Body of pancreas (tissue), 4 donors: ENCODE measurements around the gene TMA7B. TPM values are rescaled to one million over a fixed set of nuclear protein-coding genes. Genes with fewer than 3 reads are reported as not detected.
"Not testable (repeated sequence)": the region's sequence is repeated elsewhere in the genome, so short reads cannot be mapped to it uniquely, and the experiment has no call there.

ENCODE experiments used
- ATAC-seq: fragments of 150-250 bp; one replicate; pipeline ENCODE4 v1.9.1; 2016
- DNase-seq, 4 donors: peaks; one replicate each; pipeline ENCODE4 v3.0.0-alpha.2; 2019
- H3K27ac ChIP-seq, 4 donors: fragments of 200-600 bp; sonication (generic); 1 replicate in 3 of 4; 2 replicates in 1 of 4; pipeline versions ENCODE4 v1.5.1 to v1.6.1; 2016 to 2019; ENCODE audit warnings: mild to moderate bottlenecking in 1 of 4, mixed read lengths in 1 of 4, moderate library complexity in 1 of 4
- H3K27me3 ChIP-seq, 2 donors: fragments of 200-600 bp; sonication (generic); one replicate each; pipeline ENCODE4 v1.6.0; 2016; ENCODE audit warnings: mild to moderate bottlenecking in 1 of 2
- H3K36me3 ChIP-seq, 2 donors: fragments of 200-600 bp; sonication (generic); replicated peaks in 1 of 2; 2 replicates each; pipeline ENCODE4 v1.5.1; 2016; ENCODE audit warnings: low read depth in 2 of 2; ENCODE audit not compliant: insufficient read depth in 1 of 2
- H3K4me1 ChIP-seq: fragments of 200-600 bp; sonication (generic); one replicate; pipeline ENCODE4 v1.6.0; 2016
- H3K4me3 ChIP-seq, 2 donors: fragments of 200-600 bp; sonication (generic); 1 replicate in 1 of 2; 2 replicates in 1 of 2; pipeline ENCODE4 v1.5.1; 2016 to 2019
- H3K9me3 ChIP-seq, 3 donors: fragments of 200-600 bp; sonication (generic); 1 replicate in 2 of 3; 2 replicates in 1 of 3; pipeline ENCODE4 v1.5.1; 2016
- POLR2A ChIP-seq, 3 donors: fragments of 450-650 bp; IDR thresholded peaks; one replicate each; pipeline ENCODE4 v1.6.1; 2016; ENCODE audit warnings: antibody characterized with exemption in 3 of 3, mild to moderate bottlenecking in 2 of 3
- WGBS, 2 donors: methylation state at CpG; one replicate each; pipeline ENCODE4 v1.1.5; 2017; 5-methylcytosine and 5-hydroxymethylcytosine counted together
- intact Hi-C: fragments of 100-400 bp; cut with DNase I; formaldehyde crosslinking; loops from one replicate; pipeline ENCODE4 v1.15.1; 2023
- total RNA-seq, 2 donors: library from RNA; depleted of rRNA; stranded (reverse); fragments of >200 nt; gene quantifications; one replicate each; pipeline ENCODE4 v1.1.0, GENCODE V29; 2016
- TF ChIP-seq, protein P1 (sequence below), 7 experiments: fragments of 450-650 bp in 4 of 7; fragments of 200-600 bp in 3 of 7; sonication (generic) in 3 of 7; IDR thresholded peaks; one replicate each; pipeline ENCODE4 v1.5.1; 2016 to 2019; ENCODE audit warnings: antibody characterized with exemption in 7 of 7

Gene TMA7B
- total RNA-seq, 2 donors from 2014 or later: not detected

DNA sequence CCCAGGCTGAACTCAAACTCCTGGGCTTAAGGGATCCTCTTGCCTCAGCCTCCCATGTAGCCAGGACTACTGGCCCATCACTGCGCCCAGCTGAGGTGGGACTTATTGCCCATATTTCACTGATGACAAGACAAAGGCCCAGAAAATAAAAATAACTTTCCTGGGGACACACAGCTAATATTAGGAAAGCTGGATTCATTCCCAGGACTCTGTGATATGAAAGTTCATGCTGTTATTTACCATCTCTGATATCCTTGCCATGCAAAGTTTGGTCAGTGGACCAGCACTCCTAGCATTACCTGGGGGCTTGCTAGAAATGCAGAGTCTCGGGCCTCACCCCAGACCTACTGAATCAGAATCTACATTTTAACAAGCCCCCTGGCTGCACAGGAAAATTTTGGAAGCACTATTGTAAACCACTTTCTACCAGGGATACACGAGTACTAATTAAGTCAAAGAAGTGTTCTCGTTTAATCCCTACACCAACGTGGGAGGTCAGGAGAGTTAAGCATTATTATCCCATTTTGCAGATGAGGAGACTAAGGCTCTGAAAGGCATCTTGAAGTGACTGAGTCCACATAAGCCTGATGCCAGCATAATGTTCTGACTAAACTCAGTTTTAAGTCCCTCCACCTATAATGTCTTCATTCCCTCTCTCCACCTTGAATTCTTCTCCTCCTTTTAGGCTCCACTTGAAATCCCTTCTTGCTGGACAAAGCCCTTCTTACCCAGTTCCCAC is 32.1 kb downstream of the TMA7B start:
- no peaks in the 10 kb centered on the region for H3K27me3 ChIP-seq
- 62 to 67% methylated on average over 5 of the region's 5 CpGs for WGBS, 2 donors

DNA sequence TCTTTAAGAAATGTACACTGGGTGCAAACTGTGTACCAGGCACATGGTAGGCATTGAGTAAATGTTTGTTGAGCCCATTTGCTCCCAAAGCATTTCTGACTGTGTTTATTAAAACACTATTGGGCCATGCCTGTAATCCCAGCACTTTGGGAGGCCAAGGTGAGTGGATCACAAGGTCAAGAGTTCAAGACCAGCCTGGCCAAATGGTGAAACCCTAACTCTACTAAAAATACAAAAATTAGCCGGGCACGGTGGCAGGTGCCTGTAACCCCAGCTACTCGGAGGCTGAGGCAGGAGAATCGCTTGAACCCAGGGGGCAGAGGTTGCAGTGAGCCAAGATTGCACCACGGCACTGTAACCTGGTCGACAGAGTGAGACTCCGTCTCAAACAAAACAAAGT is 32.7 kb downstream of the TMA7B start:
- ATAC-seq, H3K27ac ChIP-seq, H3K4me3 ChIP-seq, DNase-seq, H3K27me3 ChIP-seq, H3K9me3 ChIP-seq, H3K36me3 ChIP-seq, intact Hi-C loops: not testable (repeated sequence)
- WGBS, 2 donors: 90 to 91% methylated on average over 7 of the region's 7 CpGs
- H3K4me1 ChIP-seq: peaks cover 61% of the 10 kb centered on the region

More for the DNA sequence above, 32.1 kb downstream of the TMA7B start:
- Histone ChIP-seq H3K9me3 (no peaks in the 10 kb centered on the region), H3K36me3 (no peaks in the 10 kb centered on the region), H3K4me1 (peaks cover 54% of the 10 kb centered on the region), H3K27ac (peak overlapping the region in 1 of 4 donors; percentile 45), H3K4me3 (no peak overlapping the region)
- TF ChIP-seq, protein P1, sequence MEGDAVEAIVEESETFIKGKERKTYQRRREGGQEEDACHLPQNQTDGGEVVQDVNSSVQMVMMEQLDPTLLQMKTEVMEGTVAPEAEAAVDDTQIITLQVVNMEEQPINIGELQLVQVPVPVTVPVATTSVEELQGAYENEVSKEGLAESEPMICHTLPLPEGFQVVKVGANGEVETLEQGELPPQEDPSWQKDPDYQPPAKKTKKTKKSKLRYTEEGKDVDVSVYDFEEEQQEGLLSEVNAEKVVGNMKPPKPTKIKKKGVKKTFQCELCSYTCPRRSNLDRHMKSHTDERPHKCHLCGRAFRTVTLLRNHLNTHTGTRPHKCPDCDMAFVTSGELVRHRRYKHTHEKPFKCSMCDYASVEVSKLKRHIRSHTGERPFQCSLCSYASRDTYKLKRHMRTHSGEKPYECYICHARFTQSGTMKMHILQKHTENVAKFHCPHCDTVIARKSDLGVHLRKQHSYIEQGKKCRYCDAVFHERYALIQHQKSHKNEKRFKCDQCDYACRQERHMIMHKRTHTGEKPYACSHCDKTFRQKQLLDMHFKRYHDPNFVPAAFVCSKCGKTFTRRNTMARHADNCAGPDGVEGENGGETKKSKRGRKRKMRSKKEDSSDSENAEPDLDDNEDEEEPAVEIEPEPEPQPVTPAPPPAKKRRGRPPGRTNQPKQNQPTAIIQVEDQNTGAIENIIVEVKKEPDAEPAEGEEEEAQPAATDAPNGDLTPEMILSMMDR (IDR thresholded peaks at IDR 0.05): no peak
- TF ChIP-seq POLR2A (IDR thresholded peaks at IDR 0.05): no peak
- ATAC-seq: no peak
- DNase-seq: no peak
- intact Hi-C loops: no loop called here

DNA sequence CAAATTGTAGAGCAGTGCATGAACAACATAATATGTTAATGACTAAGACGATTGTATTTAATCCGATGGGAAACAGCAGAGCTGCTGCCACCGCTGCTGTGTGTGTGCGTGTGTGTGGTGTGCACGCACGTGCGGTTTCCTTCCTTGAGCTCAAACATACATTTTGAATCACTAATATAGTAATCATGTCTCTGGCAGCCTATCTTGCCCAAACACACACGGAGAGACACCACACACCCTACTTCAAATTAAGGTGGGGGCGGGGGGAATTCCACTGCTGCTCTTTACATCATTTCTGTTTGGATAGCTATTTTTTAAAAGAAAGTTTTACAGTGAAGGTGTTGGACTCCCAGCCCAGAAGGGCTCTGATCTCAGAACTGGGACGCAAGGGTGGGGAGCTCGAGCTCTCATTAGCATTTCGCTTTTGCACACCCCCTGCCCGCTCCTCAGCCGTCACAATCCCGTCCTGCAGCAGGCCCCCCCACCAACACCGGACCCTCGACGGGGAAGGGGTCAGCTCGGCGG is 33.9 kb downstream of the TMA7B start:
- ATAC-seq (no peak), DNase-seq (no peak)
- H3K4me1 ChIP-seq: peaks cover 73% of the 10 kb centered on the region
- H3K9me3 ChIP-seq: no peaks in the 10 kb centered on the region
- H3K27me3 ChIP-seq: no peaks in the 10 kb centered on the region
- H3K27ac ChIP-seq: peak overlapping the region in 2 of 4 donors; percentile 34 to 89
- H3K36me3 ChIP-seq: no peaks in the 10 kb centered on the region
- no peak overlapping the region for H3K4me3 ChIP-seq
- WGBS, 2 donors: 45 to 69% methylated on average over 13 to 20 of the region's 20 CpGs
- intact Hi-C loops: no loop called here
- TF ChIP-seq POLR2A (IDR thresholded peaks at IDR 0.05): no peak
- TF ChIP-seq, protein P1 (IDR thresholded peaks at IDR 0.05): no peak

DNA sequence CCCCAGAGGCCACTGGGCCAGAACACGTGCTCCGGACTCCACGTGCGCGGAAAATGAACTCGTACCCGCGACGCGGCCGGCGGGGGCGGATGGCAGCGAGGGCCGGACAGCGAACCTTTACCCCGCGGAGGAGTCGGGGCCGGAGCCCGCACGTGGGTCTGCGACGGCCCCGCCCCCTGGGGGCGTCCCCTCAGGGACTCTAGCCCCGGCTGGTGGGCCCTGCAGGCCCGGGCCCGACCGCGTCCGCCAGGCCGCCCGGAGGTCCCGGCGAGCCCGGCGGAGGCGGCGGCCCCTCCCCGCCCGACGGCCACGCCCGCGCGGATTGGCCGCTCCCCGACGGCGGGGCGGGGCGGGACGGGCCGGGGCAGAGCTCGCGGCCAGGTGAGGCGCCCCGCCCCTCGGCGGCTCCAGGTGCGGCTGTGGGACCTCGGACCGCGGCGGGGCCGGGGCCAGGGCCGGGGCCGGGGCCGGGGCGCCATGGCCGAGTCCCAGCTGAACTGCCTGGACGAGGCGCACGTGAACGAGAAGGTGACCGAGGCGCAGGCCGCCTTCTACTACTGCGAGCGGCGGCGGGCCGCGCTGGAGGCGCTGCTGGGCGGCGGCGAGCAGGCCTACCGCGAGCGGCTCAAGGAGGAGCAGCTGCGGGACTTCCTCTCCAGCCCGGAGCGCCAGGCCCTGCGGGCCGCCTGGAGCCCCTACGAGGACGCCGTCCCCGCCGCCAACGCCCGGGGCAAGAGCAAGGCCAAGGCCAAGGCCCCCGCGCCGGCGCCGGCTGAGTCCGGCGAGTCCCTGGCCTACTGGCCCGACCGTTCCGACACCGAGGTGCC is 34.6 kb downstream of the TMA7B start, which contains the start of gene FAM83F:
TSS of gene FAM83F (plus strand) at position 389 of the 827 bp plus-strand sequence. CDS start at position 478, 89 bp downstream.
- peak; percentile 82 for ATAC-seq
- DNase-seq: peak; percentile 69 to 84 (median 74)
- H3K27me3 ChIP-seq: no peaks in the 10 kb centered on the region
- peak within 1 kb of the TSS; percentile 42 to 63 for H3K4me3 ChIP-seq
- peaks cover 80% of the 10 kb centered on the region for H3K4me1 ChIP-seq
- peak within 1 kb of the TSS; percentile 73 to 89 (median 87) for H3K27ac ChIP-seq
- 3% methylated on average over 71 of the region's 115 CpGs; no CpG with 5 or more reads in 1 of the 2 donors for WGBS, 2 donors
- H3K9me3 ChIP-seq: no peaks in the 10 kb centered on the region
- peak; percentile 31 to 39 (median 34) for TF ChIP-seq POLR2A (IDR thresholded peaks at IDR 0.05)
- TF ChIP-seq, protein P1 (IDR thresholded peaks at IDR 0.05): peak in 1 of 7 experiments; percentile 4
- no peaks in the 10 kb centered on the region for H3K36me3 ChIP-seq
- intact Hi-C loops: no loop called here
